Gastroesophageal sphincter (tissue), 3 donors: Measurements from ENCODE around the gene SH3PXD2B.

Experiments
- CTCF ChIP-seq, 4 experiments: fragments of 200-600 bp in 2 of 4; fragments of 450-650 bp in 2 of 4; sonication (generic) in 1 of 4; IDR thresholded peaks; one replicate each; pipeline ENCODE4 v1.5.1; 2017 to 2019; ENCODE audit warnings: antibody characterized with exemption in 4 of 4, mild to moderate bottlenecking in 2 of 4, moderate library complexity in 2 of 4
- EP300 ChIP-seq: sonication (generic); formaldehyde crosslinking; IDR thresholded peaks from one replicate; pipeline ENCODE4 v1.6.1; 2017; ENCODE audit warnings: antibody characterized with exemption, mild to moderate bottlenecking
- POLR2A ChIP-seq, 2 donors: fragments of 450-650 bp; IDR thresholded peaks; one replicate each; pipeline ENCODE4 v1.6.1; 2017; ENCODE audit warnings: antibody characterized with exemption in 2 of 2, mild to moderate bottlenecking in 2 of 2, moderate library complexity in 1 of 2
- POLR2AphosphoS5 ChIP-seq: sonication (generic); formaldehyde crosslinking; IDR thresholded peaks from one replicate; pipeline ENCODE4 v1.6.1; 2017; ENCODE audit warnings: antibody characterized with exemption

GRCh38 chr5:172499287-172499686, 45.0 kb upstream of the SH3PXD2B start:
- no peak for TF ChIP-seq CTCF (IDR thresholded peaks at IDR 0.05)
- TF ChIP-seq POLR2A (IDR thresholded peaks at IDR 0.05): no peak
- TF ChIP-seq POLR2AphosphoS5: no peak
- no peak for TF ChIP-seq EP300
